Muscle layer of duodenum (tissue), 2 donors: Measurements from ENCODE around the gene SLC25A33.
A peak's percentile ranks its signal among the peaks of the same experiment; 100 is the strongest.

Experiments
- H3K27ac ChIP-seq: one replicate; pipeline ENCODE4 v1.7.0; 2013; ENCODE audit warnings: mild to moderate bottlenecking, low read length
- H3K27me3 ChIP-seq: one replicate; pipeline ENCODE4 v1.7.0; 2013; ENCODE audit warnings: low read depth, mild to moderate bottlenecking, control low read depth, low read length
- H3K36me3 ChIP-seq, 2 donors: one replicate each; pipeline ENCODE4 v1.7.0; 2013; ENCODE audit warnings: low read length in 2 of 2, control low read depth in 1 of 2, mild to moderate bottlenecking in 1 of 2; ENCODE audit not compliant: insufficient read depth in 2 of 2, control insufficient read depth in 1 of 2
- H3K4me1 ChIP-seq, 2 donors: one replicate each; pipeline ENCODE4 v1.7.0; 2013; ENCODE audit warnings: low read length in 2 of 2, mild to moderate bottlenecking in 2 of 2, control low read depth in 1 of 2, moderate library complexity in 1 of 2; ENCODE audit not compliant: insufficient read depth in 2 of 2, control insufficient read depth in 1 of 2
- H3K4me3 ChIP-seq, 2 donors: one replicate each; pipeline ENCODE4 v1.7.0; 2013; ENCODE audit warnings: low read length in 2 of 2, low read depth in 1 of 2, mild to moderate bottlenecking in 1 of 2
- H3K9me3 ChIP-seq, 2 donors: one replicate each; pipeline ENCODE4 v1.7.0; 2013; ENCODE audit warnings: low read length in 2 of 2, control low read depth in 1 of 2, mild to moderate bottlenecking in 1 of 2; ENCODE audit not compliant: control insufficient read depth in 1 of 2
- donor health status: healthy.

The SLC25A33 gene, protein sequence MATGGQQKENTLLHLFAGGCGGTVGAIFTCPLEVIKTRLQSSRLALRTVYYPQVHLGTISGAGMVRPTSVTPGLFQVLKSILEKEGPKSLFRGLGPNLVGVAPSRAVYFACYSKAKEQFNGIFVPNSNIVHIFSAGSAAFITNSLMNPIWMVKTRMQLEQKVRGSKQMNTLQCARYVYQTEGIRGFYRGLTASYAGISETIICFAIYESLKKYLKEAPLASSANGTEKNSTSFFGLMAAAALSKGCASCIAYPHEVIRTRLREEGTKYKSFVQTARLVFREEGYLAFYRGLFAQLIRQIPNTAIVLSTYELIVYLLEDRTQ

DNA sequence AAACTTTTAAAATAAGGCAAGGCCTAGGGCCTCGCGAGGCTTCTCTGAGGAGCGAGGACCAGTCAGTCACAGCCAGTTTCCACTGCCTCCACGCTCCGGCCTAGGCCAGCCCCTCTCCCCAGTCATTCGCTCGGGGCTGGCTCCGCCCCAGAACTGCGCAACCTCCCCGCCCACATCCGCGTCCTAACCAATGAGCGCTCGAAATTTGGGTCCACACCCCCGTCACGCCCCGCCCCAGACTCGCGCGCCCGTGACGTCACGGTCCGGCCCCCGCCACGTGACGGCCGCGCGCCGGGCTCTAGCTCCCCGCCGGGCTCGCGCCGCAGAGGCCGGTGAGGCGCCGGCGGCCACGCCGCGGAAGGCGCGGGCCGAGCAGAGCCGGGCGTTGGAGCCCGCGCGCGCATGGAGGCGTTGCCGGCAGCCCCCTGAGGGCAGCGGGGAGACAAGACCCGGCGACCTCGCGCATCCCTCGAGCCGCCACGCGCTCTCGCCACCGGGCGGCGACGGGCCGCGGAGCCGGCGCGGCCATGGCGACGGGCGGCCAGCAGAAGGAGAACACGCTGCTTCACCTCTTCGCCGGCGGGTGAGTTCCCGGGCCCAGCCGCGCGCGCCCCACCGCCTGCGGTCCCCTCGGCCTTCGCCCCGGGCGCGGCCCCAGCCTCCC lies at the start of gene SLC25A33:
Gene SLC25A33 (plus strand): TSS at position 301 of the 664 bp plus-strand sequence. CDS start 227 bp downstream, at position 528.
- H3K27me3 ChIP-seq = no peaks in the 10 kb centered on the region
- peaks cover 12 to 15% of the 10 kb centered on the region in 2 donors for H3K4me1 ChIP-seq
- H3K4me3 ChIP-seq = peak within 1 kb of the TSS; percentile 63 to 74
- H3K9me3 ChIP-seq = no peaks in the 10 kb centered on the region
- no peaks in the 10 kb centered on the region for H3K36me3 ChIP-seq
- peak within 1 kb of the TSS; percentile 72 for H3K27ac ChIP-seq

DNA sequence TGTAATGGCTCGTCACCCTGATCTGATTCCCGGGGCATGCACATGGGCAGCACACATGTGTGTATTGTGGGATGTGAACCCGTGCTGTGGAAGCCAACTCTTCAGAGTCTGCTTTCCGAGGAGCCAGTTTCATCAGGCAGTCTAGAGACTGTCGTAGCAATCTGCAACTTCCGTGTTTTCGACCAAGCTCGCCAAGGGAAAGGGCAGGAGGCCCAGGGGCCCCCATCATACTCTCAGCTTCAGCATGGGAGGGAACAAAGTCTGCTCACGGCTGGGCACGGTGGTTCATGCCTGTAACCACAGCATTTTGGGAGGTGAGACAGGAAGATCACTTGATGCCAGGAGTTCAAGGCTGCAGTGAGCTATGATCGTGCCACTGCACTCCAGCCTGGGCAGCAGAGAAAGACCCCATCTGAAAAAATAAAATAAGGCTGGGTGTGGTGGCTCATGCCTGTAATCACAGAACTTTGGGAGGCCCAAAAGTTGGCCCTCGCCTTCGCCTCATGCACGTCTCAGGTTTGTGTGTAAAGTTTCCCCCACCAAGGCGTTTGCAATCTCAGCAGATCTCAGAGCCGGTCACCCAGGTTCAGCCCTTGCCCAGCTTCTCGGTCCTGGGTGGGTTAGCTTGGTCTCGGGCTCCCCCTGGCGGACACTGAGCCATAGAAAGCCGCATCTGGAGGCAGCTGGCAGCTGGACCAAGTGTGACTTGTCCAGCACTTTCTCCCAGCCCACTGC lies 48.5 kb upstream of the SLC25A33 start:
- Histone ChIP-seq H3K9me3 (no peaks in the 10 kb centered on the region), H3K4me1 (peaks cover 0 to 3% of the 10 kb centered on the region in 2 donors), H3K27ac (no peak overlapping the region), H3K36me3 (no peaks in the 10 kb centered on the region), H3K27me3 (no peaks in the 10 kb centered on the region), H3K4me3 (no peak overlapping the region)

DNA sequence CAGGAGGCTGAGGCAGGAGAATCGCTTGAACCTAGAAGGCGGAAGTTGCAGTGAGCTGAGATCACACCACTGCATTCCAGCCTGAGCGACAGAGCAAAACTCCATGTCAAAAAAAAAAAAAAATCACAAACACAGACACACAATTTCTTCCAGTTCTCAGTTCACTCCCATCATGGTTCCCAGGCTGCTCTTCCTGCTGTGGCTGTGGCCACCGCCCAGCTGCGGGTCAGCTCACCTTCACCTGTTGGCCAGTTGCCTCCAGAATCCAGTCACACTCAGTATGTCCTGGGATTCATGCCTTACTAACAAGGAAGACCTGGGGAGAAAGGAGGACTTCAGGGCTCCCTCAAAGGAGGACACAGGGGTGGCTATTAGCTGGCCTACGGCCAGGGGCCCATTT lies 45.9 kb upstream of the SLC25A33 start:
- no peaks in the 10 kb centered on the region for H3K9me3 ChIP-seq
- no peaks in the 10 kb centered on the region for H3K36me3 ChIP-seq
- no peak overlapping the region for H3K4me3 ChIP-seq

DNA sequence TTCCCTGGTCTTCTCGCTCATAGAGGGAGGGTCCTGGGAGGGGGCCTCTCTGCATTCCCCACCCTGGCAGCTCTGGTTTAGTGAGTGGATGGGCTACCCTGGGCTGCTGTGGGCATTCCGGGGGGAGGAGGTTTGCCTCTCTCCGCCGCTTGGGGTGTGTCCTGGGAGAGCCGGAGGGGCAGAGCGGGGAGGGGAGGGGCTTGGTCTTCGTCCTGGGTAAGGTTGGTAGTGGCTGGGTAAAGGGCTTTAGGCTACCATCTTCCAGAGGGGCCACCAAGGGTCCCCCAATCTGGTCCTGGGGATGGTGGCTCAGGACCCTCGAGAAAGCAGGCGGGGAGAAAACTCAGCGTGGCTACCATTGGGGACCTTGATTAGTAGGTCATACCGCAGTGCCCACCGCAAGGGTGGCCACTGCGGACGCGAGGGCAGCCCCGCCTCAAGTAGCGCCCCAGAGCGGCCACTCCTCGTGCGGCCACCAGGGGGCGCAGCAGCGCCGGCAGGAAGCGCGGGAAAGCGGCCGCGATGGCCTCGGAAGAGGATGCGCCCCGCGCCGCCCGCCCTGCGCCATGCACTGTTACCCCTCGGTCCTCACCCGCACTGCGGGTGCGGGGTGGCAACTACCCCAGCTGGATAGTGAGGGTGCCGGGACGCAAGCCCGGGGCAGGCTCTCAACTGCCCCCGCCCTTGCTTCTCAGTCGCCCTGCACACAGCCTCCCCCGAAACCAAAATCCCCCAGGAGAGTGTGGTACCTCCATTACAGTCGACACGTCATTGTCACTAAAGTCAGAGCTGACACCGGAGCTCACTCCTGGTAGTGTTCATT lies 44.1 kb upstream of the SLC25A33 start:
- Histone ChIP-seq H3K36me3 (no peaks in the 10 kb centered on the region), H3K4me3 (peak overlapping the region; percentile 16 to 67), H3K27me3 (no peaks in the 10 kb centered on the region), H3K27ac (no peak overlapping the region), H3K4me1 (peaks cover 0 to 3% of the 10 kb centered on the region in 2 donors), H3K9me3 (no peaks in the 10 kb centered on the region)

More for the DNA sequence above, 45.9 kb upstream of the SLC25A33 start:
- Histone ChIP-seq H3K27ac (no peak overlapping the region), H3K4me1 (peaks cover 0 to 3% of the 10 kb centered on the region in 2 donors), H3K27me3 (no peaks in the 10 kb centered on the region)

DNA sequence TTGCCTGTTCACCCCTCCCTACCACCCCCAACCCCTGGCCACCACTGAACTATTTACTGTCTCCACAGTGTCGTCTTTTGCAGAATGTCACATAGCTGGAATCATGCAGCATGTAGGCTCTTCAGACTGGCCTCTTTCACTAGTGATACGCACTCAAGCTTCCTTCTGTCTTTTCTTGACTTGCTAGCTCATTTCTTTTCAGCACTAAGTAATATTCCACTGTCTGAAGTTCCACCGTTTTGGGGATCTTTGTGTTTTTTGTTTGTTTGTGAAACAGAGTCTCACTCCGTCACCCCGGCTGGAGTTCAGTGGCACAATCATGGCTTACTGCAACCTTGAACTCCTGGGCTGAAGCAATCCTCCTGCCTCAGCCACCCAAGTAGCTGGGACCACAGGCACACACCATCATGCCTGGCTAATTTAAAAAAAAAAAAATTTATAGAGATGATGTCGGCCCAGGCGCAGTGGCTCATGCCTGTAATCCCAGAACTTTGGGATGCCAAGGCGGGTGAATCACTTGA lies 43.4 kb upstream of the SLC25A33 start:
- H3K4me1 ChIP-seq = peaks cover 0 to 3% of the 10 kb centered on the region in 2 donors
- no peaks in the 10 kb centered on the region for H3K27me3 ChIP-seq
- H3K9me3 ChIP-seq = no peaks in the 10 kb centered on the region
- H3K27ac ChIP-seq = no peak overlapping the region
- peak overlapping the region in 1 of 2 donors; percentile 67 for H3K4me3 ChIP-seq
- no peaks in the 10 kb centered on the region for H3K36me3 ChIP-seq

DNA sequence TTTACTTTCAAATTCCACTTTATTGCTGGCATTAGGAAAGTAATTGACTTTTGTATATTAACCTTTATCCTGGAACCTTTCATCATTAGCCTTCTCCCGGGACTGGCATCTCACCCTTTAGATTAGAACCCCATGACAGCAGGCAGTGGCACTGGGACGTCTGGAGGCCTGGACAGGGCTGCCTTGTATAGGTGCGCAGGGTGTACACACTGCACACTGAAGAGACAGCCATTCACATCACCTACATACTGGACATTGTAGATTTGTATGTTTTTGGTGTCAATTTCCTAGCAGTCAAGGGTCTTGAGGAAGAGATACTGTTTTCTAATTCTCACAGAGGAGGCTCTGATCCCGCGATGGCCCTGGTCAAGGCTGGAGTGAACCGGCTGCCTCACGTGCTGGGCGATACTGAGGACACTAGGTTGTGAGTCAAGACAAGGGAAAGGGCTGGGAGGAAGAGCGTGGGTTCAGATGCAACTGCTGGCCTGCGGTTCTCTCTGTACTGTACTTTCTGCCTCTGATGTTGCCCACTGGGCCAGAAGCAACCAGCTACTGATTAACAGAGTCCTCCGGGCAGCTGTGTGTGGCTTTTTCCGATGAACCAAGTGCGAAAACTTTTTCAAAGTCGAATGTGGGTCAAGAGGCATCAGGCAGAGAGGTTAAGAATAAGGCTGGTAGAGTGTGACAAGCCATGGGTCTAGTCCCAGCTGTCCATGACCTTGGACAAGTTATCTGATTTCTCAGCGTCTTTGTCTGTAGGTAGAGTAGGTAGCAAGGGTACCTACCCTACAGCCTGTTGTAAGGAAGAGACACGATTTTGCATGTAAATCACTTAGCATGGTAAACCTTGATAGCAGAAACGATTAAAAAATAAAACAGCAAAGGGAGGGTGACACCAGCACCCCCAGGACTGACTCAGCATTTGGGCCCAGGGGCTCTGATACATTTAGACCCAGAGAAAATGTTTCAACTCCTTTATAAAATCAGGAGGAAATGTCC lies 38.2 kb upstream of the SLC25A33 start:
- Histone ChIP-seq H3K4me1 (no peaks in the 10 kb centered on the region), H3K36me3 (no peaks in the 10 kb centered on the region), H3K27ac (no peak overlapping the region), H3K4me3 (no peak overlapping the region), H3K9me3 (no peaks in the 10 kb centered on the region), H3K27me3 (no peaks in the 10 kb centered on the region)

DNA sequence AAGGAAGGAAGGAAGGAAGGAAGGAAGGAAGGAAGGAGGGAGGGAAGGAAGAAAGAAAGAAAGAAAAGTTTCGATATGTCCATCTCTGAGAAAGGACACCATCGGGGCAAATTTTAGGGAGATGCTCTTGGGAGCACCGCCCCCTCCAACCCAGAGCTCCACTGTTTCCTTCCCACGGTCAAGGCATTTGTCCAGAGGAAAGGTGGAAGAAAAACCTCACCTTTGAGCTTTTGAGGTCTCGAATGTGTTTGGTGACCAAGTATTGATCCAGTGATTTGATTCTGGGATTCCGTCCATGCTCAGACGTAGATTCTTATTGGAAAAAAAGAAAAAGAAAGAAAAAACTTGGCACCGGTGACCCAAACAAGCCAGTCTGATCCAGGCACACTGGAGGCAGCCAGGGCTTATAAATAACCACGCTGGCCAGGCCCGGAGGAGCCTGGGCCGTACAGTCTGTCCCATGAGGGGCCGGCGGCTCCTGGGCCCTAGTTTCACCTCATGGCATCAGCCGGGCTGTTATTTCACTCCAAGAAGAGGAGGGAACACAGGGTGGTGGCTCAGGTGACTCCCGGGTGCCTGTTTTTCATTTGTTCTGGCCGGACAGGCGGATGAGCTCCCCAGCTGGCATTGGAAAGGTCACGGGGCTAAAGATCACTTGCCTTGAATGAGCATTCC lies 36.1 kb upstream of the SLC25A33 start:
- Histone ChIP-seq H3K9me3 (no peaks in the 10 kb centered on the region), H3K36me3 (no peaks in the 10 kb centered on the region), H3K4me3 (no peak overlapping the region), H3K4me1 (no peaks in the 10 kb centered on the region), H3K27me3 (no peaks in the 10 kb centered on the region), H3K27ac (no peak overlapping the region)

DNA sequence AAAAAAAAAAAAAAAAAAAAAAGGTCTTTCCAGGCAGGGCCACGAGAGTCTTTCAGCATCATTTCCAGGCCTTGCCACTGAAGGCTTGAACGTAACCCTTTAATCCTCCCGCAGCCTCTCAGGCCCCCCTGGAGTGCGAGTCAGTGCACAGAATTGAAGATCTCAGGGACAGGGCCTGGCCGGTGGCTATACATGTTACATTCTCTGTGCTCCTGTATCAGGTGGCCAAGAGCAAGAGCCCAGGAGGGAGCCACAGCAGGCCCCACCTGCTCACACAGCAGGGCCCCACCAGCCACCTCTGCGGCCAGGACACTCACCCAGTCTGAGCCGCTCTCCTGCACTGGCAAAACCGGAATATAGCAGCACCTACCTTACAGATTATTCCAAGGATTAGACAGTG lies 34.1 kb upstream of the SLC25A33 start:
- Histone ChIP-seq H3K4me1 (no peaks in the 10 kb centered on the region), H3K4me3 (no peak overlapping the region), H3K9me3 (no peaks in the 10 kb centered on the region), H3K27ac (no peak overlapping the region), H3K27me3 (no peaks in the 10 kb centered on the region), H3K36me3 (no peaks in the 10 kb centered on the region)

DNA sequence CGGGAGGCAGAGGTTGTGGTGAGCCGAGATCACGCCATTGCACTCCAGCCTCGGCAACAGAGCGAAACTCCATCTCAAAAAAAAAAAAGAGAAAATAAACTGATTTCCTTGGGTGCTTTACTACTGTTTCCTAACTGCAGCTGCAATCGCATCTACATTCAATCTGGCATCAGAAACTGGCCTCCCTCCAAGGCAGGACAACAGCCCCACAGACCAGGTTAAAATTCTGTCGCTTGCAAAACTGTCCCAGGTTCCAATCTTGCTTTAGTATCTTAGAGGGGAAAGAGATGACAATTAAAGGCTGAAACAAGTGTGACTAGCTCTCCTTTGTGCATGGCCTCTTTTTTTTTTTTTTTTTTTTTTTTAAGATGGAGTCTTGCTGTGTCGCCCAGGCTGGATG lies 32.4 kb upstream of the SLC25A33 start:
- no peaks in the 10 kb centered on the region for H3K4me1 ChIP-seq
- H3K4me3 ChIP-seq = no peak overlapping the region
- no peaks in the 10 kb centered on the region for H3K36me3 ChIP-seq
- no peaks in the 10 kb centered on the region for H3K27me3 ChIP-seq
- no peaks in the 10 kb centered on the region for H3K9me3 ChIP-seq
- no peak overlapping the region for H3K27ac ChIP-seq
